Astrocyte (in vitro differentiated cells and primary cell): Measurements from ENCODE around the gene MXRA8. TPM values are rescaled to one million over a fixed set of nuclear protein-coding genes. Genes with fewer than 3 reads are reported as not detected.

ENCODE experiments used
- DNase-seq: peaks from one replicate; pipeline ENCODE4 v3.0.0-alpha.2; 2010; ENCODE audit warnings: low read depth
- FAIRE-seq: peaks from 2 replicates; lab custom pipeline; 2011; peaks lifted over from hg19 to GRCh38; lab: Jason Lieb, UNC
- H2AFZ ChIP-seq: 2 replicates; pipeline ENCODE4 v1.6.0; 2012; ENCODE audit warnings: low read depth, low read length, inconsistent platforms
- H3K27ac ChIP-seq: 2 replicates; pipeline ENCODE4 v1.5.1; 2011; ENCODE audit warnings: low read depth, low read length, inconsistent platforms
- H3K27me3 ChIP-seq: 2 replicates; pipeline ENCODE4 v1.6.0; 2011; ENCODE audit warnings: low read length, inconsistent platforms; ENCODE audit not compliant: insufficient read depth
- H3K36me3 ChIP-seq: 2 replicates; pipeline ENCODE4 v1.5.1; 2011; ENCODE audit warnings: low read length, inconsistent platforms; ENCODE audit not compliant: insufficient read depth
- H3K4me1 ChIP-seq: 2 replicates; pipeline ENCODE4 v1.5.1; 2011; ENCODE audit warnings: low read length, inconsistent platforms; ENCODE audit not compliant: insufficient read depth
- H3K4me2 ChIP-seq: 2 replicates; pipeline ENCODE4 v1.6.0; 2012; ENCODE audit warnings: low read length, inconsistent platforms
- H3K4me3 ChIP-seq: 2 replicates; pipeline ENCODE4 v1.5.1; 2011; ENCODE audit warnings: low read depth, mild to moderate bottlenecking, low read length, inconsistent platforms; ENCODE audit not compliant: insufficient read depth
- H3K79me2 ChIP-seq: 2 replicates; pipeline ENCODE4 v1.6.0; 2012; ENCODE audit warnings: mild to moderate bottlenecking, low read length, inconsistent platforms; ENCODE audit not compliant: insufficient read depth
- H3K9ac ChIP-seq: 2 replicates; pipeline ENCODE4 v1.6.0; 2012; ENCODE audit warnings: mild to moderate bottlenecking, low read length, inconsistent platforms
- H3K9me3 ChIP-seq: 2 replicates; pipeline ENCODE4 v1.5.1; 2012; ENCODE audit warnings: low read depth, mild to moderate bottlenecking, low read length, inconsistent platforms; ENCODE audit not compliant: insufficient read depth
- H4K20me1 ChIP-seq: 2 replicates; pipeline ENCODE4 v1.6.0; 2012; ENCODE audit warnings: low read length, inconsistent platforms; ENCODE audit not compliant: insufficient read depth
- H3K27ac Mint-ChIP-seq: one replicate; pipeline ENCODE4 v1.8.0; 2021; ENCODE audit warnings: mild to moderate bottlenecking, mixed read lengths; ENCODE audit not compliant: unreplicated experiment
- H3K27me3 Mint-ChIP-seq: one replicate; pipeline ENCODE4 v1.8.0; 2021; ENCODE audit warnings: low read depth, mixed read lengths; ENCODE audit not compliant: unreplicated experiment
- H3K36me3 Mint-ChIP-seq: one replicate; pipeline ENCODE4 v1.8.0; 2021; ENCODE audit warnings: low read depth, mixed read lengths; ENCODE audit not compliant: unreplicated experiment
- H3K4me1 Mint-ChIP-seq: one replicate; pipeline ENCODE4 v1.8.0; 2021; ENCODE audit warnings: low read depth, mixed read lengths; ENCODE audit not compliant: unreplicated experiment
- H3K4me3 Mint-ChIP-seq: one replicate; pipeline ENCODE4 v1.8.0; 2021; ENCODE audit warnings: mild to moderate bottlenecking, moderate library complexity, mixed read lengths; ENCODE audit not compliant: unreplicated experiment
- H3K9me3 Mint-ChIP-seq: one replicate; pipeline ENCODE4 v1.8.0; 2021; ENCODE audit warnings: mild to moderate bottlenecking, mixed read lengths; ENCODE audit not compliant: unreplicated experiment
- EZH2 ChIP-seq: IDR thresholded peaks from 2 replicates; pipeline ENCODE4 v1.6.1; 2012; ENCODE audit warnings: mild to moderate bottlenecking, low read length, inconsistent platforms; ENCODE audit not compliant: insufficient read depth
- total RNA-seq: library from RNA; stranded (reverse); gene quantifications from 2 replicates; pipeline ENCODE4 v1.2.1, GENCODE V29; 2021
- TF ChIP-seq, protein P1 (sequence below): IDR thresholded peaks from 2 replicates; pipeline ENCODE4 v1.5.1; 2011; ENCODE audit warnings: low read depth, mild to moderate bottlenecking, inconsistent platforms, low read length, moderate library complexity; ENCODE audit not compliant: insufficient read depth

The MXRA8 gene
- total RNA-seq, 1 donor from 2014 or later = 112 TPM

DNA sequence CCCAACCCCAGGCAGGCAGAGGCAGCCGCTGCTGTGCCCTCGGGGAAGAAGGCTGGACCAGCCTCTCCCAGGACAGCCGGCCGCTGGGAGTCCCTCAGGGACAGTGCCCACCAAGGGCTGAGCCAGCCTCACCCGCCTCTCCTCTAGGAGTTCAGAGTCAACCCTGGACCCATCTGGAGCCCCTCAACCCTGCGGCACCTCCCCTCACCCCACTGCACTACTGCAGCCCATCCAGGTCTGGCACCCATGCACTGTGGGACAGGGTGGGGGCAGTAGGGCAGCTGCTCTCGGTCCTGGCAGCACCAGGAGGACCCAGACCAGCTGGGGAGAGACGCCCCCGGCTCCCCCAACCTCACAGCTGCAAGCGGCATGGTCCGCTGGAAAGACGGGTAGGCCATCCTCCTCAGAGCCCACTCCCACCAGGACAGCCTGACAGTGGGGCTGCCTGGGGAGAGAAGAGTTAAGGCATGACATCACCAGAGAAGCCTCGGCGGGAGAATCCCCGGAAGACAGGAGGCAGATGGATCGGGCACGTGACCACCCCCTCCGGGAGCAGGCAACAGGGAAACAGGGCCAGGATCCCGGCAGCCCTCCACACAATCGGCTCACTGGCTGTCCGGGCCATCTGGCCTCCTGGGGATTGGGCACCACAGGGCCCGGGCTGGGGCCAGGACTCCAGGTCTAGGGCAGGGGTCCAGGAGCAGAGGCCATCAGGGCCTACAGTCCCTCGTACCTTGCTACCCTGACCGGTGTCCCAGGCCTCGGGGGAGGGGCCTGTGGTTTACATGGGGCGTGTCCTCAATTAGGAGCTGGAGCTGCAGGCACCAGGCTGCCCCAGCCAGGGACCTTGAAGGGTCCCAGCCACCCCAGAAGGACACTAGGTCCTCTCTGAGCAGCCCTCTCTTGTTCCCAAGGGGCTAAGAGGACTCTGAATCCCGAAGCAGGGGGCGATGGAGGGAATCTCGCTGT is 53.7 kb downstream of the MXRA8 start:
- H3K27me3 Mint-ChIP-seq = no peaks in the 10 kb centered on the region
- H3K9me3 ChIP-seq = no peaks in the 10 kb centered on the region
- H3K4me3 Mint-ChIP-seq = peak overlapping the region; percentile 57
- peaks cover 4% of the 10 kb centered on the region for H3K36me3 Mint-ChIP-seq
- H3K36me3 ChIP-seq = no peaks in the 10 kb centered on the region
- peaks cover 67% of the 10 kb centered on the region for H4K20me1 ChIP-seq
- H2AFZ ChIP-seq = no peak overlapping the region
- FAIRE-seq (no peak), DNase-seq (peak; percentile 55)
- TF ChIP-seq EZH2 = no peak
- TF ChIP-seq, protein P1, sequence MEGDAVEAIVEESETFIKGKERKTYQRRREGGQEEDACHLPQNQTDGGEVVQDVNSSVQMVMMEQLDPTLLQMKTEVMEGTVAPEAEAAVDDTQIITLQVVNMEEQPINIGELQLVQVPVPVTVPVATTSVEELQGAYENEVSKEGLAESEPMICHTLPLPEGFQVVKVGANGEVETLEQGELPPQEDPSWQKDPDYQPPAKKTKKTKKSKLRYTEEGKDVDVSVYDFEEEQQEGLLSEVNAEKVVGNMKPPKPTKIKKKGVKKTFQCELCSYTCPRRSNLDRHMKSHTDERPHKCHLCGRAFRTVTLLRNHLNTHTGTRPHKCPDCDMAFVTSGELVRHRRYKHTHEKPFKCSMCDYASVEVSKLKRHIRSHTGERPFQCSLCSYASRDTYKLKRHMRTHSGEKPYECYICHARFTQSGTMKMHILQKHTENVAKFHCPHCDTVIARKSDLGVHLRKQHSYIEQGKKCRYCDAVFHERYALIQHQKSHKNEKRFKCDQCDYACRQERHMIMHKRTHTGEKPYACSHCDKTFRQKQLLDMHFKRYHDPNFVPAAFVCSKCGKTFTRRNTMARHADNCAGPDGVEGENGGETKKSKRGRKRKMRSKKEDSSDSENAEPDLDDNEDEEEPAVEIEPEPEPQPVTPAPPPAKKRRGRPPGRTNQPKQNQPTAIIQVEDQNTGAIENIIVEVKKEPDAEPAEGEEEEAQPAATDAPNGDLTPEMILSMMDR = no peak
- peak overlapping the region; percentile 40 for H3K27ac ChIP-seq
- no peaks in the 10 kb centered on the region for H3K9me3 Mint-ChIP-seq
- H3K27me3 ChIP-seq = no peaks in the 10 kb centered on the region
- H3K4me2 ChIP-seq = peak overlapping the region; percentile 88
- no peak overlapping the region for H3K4me3 ChIP-seq
- H3K27ac Mint-ChIP-seq = peak overlapping the region; percentile 41
- peaks cover 8% of the 10 kb centered on the region for H3K4me1 Mint-ChIP-seq
- H3K79me2 ChIP-seq = peaks cover 53% of the 10 kb centered on the region
- peaks cover 38% of the 10 kb centered on the region for H3K4me1 ChIP-seq
- H3K9ac ChIP-seq = peak overlapping the region; percentile 49

DNA sequence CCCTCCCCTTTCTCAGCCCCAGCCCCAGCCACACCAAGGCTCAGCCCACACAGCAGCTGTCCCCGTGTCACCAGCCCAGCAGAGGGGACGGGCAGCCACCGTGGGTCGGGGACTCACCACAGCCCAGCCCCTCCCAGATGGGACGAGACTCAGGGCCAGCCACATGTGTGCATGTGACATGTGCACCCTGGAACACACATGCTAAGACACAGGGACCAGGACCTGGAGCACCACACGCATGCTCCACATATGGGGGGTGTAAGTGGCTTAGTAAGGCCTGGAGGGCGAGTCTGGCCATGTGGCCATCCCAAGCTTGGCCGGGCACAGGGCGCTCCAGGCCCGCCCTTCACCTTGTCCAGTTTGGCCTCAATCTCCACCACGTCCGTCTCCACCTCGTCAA is 54.6 kb downstream of the MXRA8 start:
- H3K4me3 ChIP-seq = no peak overlapping the region

More for the DNA sequence above, 54.6 kb downstream of the MXRA8 start:
- peaks cover 31% of the 10 kb centered on the region for H3K4me1 ChIP-seq
- Mint-ChIP-seq H3K4me3 (no peak overlapping the region), H3K36me3 (peaks cover 4% of the 10 kb centered on the region), H3K9me3 (no peaks in the 10 kb centered on the region), H3K27ac (no peak overlapping the region), H3K4me1 (peaks cover 8% of the 10 kb centered on the region), H3K27me3 (no peaks in the 10 kb centered on the region)
- H2AFZ ChIP-seq = no peak overlapping the region
- no peak overlapping the region for H3K27ac ChIP-seq
- H3K9ac ChIP-seq = no peak overlapping the region
- FAIRE-seq = no peak
- TF ChIP-seq, protein P1 = no peak
- TF ChIP-seq EZH2 = no peak
- H3K4me2 ChIP-seq = no peak overlapping the region
- no peaks in the 10 kb centered on the region for H3K9me3 ChIP-seq
- peaks cover 73% of the 10 kb centered on the region for H4K20me1 ChIP-seq
- no peaks in the 10 kb centered on the region for H3K27me3 ChIP-seq
- DNase-seq = no peak
- H3K79me2 ChIP-seq = peaks cover 44% of the 10 kb centered on the region
- no peaks in the 10 kb centered on the region for H3K36me3 ChIP-seq
